Spleen (tissue), 11 donors: ENCODE results near the gene COX7A2L. TPM values are rescaled to one million over a fixed set of nuclear protein-coding genes. Genes with fewer than 3 reads are reported as not detected.
"Not testable (repeated sequence)": the region's sequence is repeated elsewhere in the genome, so short reads cannot be mapped to it uniquely, and the experiment has no call there.

Experiments
- DNase-seq: peaks from one replicate; pipeline ENCODE4 v3.0.0-alpha.2; 2020
- H3K27ac ChIP-seq, 8 donors: fragments of 200-600 bp; sonication (generic) in 7 of 8; 1 replicate in 4 of 8; 2 replicates in 4 of 8; pipeline versions ENCODE4 v1.5.0 to v1.8.0; 2016 to 2021; ENCODE audit warnings: inconsistent platforms in 4 of 8, mild to moderate bottlenecking in 4 of 8, moderate library complexity in 1 of 8
- H3K27me3 ChIP-seq, 7 donors: fragments of 200-600 bp; sonication (generic) in 6 of 7; replicated peaks in 1 of 7; 1 replicate in 4 of 7; 2 replicates in 3 of 7; pipeline versions ENCODE4 v1.5.0 to v1.8.0; 2016 to 2021; ENCODE audit warnings: inconsistent platforms in 3 of 7, mild to moderate bottlenecking in 1 of 7
- H3K36me3 ChIP-seq, 6 donors: fragments of 200-600 bp; sonication (generic) in 5 of 6; 1 replicate in 4 of 6; 2 replicates in 2 of 6; pipeline versions ENCODE4 v1.5.0 to v1.8.0; 2016 to 2021; ENCODE audit warnings: inconsistent platforms in 2 of 6
- H3K4me1 ChIP-seq, 6 donors: fragments of 200-600 bp; sonication (generic) in 5 of 6; 1 replicate in 3 of 6; 2 replicates in 3 of 6; pipeline versions ENCODE4 v1.5.0 to v1.8.0; 2016 to 2021; ENCODE audit warnings: inconsistent platforms in 3 of 6
- H3K4me3 ChIP-seq, 8 donors: fragments of 200-600 bp; sonication (generic) in 7 of 8; 1 replicate in 4 of 8; 2 replicates in 4 of 8; pipeline versions ENCODE4 v1.5.0 to v1.8.0; 2016 to 2021; ENCODE audit warnings: inconsistent platforms in 4 of 8, mild to moderate bottlenecking in 4 of 8, moderate library complexity in 2 of 8
- H3K9me3 ChIP-seq, 8 donors: fragments of 200-600 bp; sonication (generic) in 7 of 8; 1 replicate in 4 of 8; 2 replicates in 4 of 8; pipeline versions ENCODE4 v1.5.0 to v1.8.0; 2016 to 2021; ENCODE audit warnings: inconsistent platforms in 4 of 8
- CTCF ChIP-seq, 11 experiments: fragments of 200-600 bp in 7 of 11; fragments of 450-650 bp in 4 of 11; sonication (generic) in 4 of 11; IDR thresholded peaks in 8 of 11; conservative IDR thresholded peaks in 3 of 11; 1 replicate in 7 of 11; 2 replicates in 4 of 11; pipeline versions ENCODE4 v1.4.0 to v1.8.0; 2016 to 2021; ENCODE audit warnings: antibody characterized with exemption in 11 of 11, inconsistent platforms in 4 of 11, mild to moderate bottlenecking in 1 of 11
- POLR2A ChIP-seq, 3 donors: fragments of 450-650 bp; IDR thresholded peaks; one replicate each; pipeline ENCODE4 v1.5.1; 2017; ENCODE audit warnings: antibody characterized with exemption in 3 of 3, mild to moderate bottlenecking in 1 of 3
- POLR2AphosphoS5 ChIP-seq, 3 donors: sonication (generic); formaldehyde crosslinking; IDR thresholded peaks; one replicate each; pipeline ENCODE4 v1.5.1; 2017; ENCODE audit warnings: antibody characterized with exemption in 3 of 3
- WGBS, 5 donors: extraction: QIAGEN DNeasy Blood & Tissue Kit in 3 of 5; methylation state at CpG; one replicate each; pipeline versions ENCODE4 v1.1.5 to v1.1.7; 2013 to 2018; 5-methylcytosine and 5-hydroxymethylcytosine counted together
- intact Hi-C: fragments of 100-400 bp; cut with DNase I; formaldehyde crosslinking; loops from one replicate; pipeline ENCODE4 v1.15.0; 2023; ENCODE audit warnings: low total_unique reads
- polyA plus RNA-seq, 3 donors: library from polyadenylated mRNA; stranded (reverse); fragments of 200-250 nt; gene quantifications; one replicate each; pipeline ENCODE4 v1.2.1, GENCODE V29; 2013
- total RNA-seq, 7 donors: library from RNA; depleted of rRNA in 3 of 7; stranded (reverse); fragments of >200 nt in 3 of 7; fragmentation: NEBNext Ultra II Directional in 4 of 7; extraction: Animal tissue kit (Norgen Biotek cat#: 25700) in 4 of 7; gene quantifications; one replicate each; pipeline versions ENCODE4 v1.1.0 to v1.2.1, GENCODE V29; 2016 to 2021
- donor health status: healthy with polysubstance abuse.
- donor health status: DM: no; HTN: no; CAD: no; lungs with moderate emphysema.
- donor health status: DM: no; HTN: no; CAD: no.
- donor health status: Bipolar disorder and iron deficiency.
- donor health status: healthy.
- donor health status: DM: no; HTN: no; CAD: no.
- donor health status: DM: yes; HTN: yes; CAD: no.

Gene COX7A2L
- total and polyA plus RNA-seq, 10 donors: 63.3 to 144 (median 101) TPM

GRCh38 chr2:42382144-42382543 lies 21.1 kb upstream of the COX7A2L start:
- Histone ChIP-seq H3K9me3 (no peaks in the 10 kb centered on the region), H3K4me3 (no peak overlapping the region), H3K4me1 (no peaks in the 10 kb centered on the region), H3K27ac (no peak overlapping the region), H3K36me3 (no peaks in the 10 kb centered on the region), H3K27me3 (no peaks in the 10 kb centered on the region)
- no peak for DNase-seq
- intact Hi-C loops: no loop called here
- WGBS, 5 donors: 66 to 88% (median 79%) methylated on average over 4 of the region's 4 CpGs
- no peak for TF ChIP-seq CTCF (IDR thresholded peaks at IDR 0.05 in 8 of 11, conservative IDR thresholded peaks at IDR 0.05 in 3 of 11)
- no peak for TF ChIP-seq POLR2A (IDR thresholded peaks at IDR 0.05)
- TF ChIP-seq POLR2AphosphoS5 (IDR thresholded peaks at IDR 0.05): no peak

GRCh38 chr2:42380026-42380425 lies 19.0 kb upstream of the COX7A2L start:
- not testable (repeated sequence) for DNase-seq, H3K36me3 ChIP-seq
- 93 to 96% (median 95%) methylated on average over 7 of the region's 7 CpGs for WGBS, 5 donors

DNA sequence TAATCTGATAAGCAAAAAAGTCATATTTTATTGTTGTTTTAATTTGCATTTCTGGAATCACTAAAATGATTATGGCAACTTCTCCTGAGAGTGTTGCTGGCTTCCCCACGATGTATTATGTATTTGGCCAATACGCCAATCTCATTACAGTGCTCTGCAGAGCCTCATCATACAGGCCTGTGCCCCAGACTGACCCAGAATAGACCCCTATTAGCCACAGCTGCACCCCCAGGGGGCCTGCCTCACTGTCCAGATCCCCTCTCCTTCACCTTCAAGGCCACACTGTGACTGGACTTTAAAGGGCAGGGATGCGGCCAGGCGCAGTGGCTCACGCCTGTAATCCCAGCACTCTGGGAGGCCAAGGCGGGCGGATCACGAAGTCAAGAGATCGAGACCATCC lies 17.4 kb upstream of the COX7A2L start:
- WGBS, 5 donors: 95 to 98% (median 96%) methylated on average over 9 of the region's 9 CpGs
- TF ChIP-seq CTCF (IDR thresholded peaks at IDR 0.05 in 8 of 11, conservative IDR thresholded peaks at IDR 0.05 in 3 of 11) (no peak), POLR2A (IDR thresholded peaks at IDR 0.05) (no peak), POLR2AphosphoS5 (IDR thresholded peaks at IDR 0.05) (no peak)
- DNase-seq: no peak

More at GRCh38 chr2:42380026-42380425, 19.0 kb upstream of the COX7A2L start:
- H3K9me3 ChIP-seq, H3K4me1 ChIP-seq, intact Hi-C loops, H3K27ac ChIP-seq, H3K27me3 ChIP-seq, H3K4me3 ChIP-seq: not testable (repeated sequence)

GRCh38 chr2:42376758-42377157 lies 15.7 kb upstream of the COX7A2L start:
- no peak for DNase-seq
- H3K27me3 ChIP-seq: no peaks in the 10 kb centered on the region
- 67 to 83% (median 71%) methylated on average over 7 of the region's 7 CpGs for WGBS, 5 donors
- no peak for TF ChIP-seq CTCF (IDR thresholded peaks at IDR 0.05 in 8 of 11, conservative IDR thresholded peaks at IDR 0.05 in 3 of 11)
- TF ChIP-seq POLR2A (IDR thresholded peaks at IDR 0.05): no peak
- no peaks in the 10 kb centered on the region for H3K9me3 ChIP-seq
- no peaks in the 10 kb centered on the region for H3K36me3 ChIP-seq
- intact Hi-C loops: no loop called here
- H3K4me1 ChIP-seq: peaks cover 0 to 5% (median 0%) of the 10 kb centered on the region in 6 donors
- H3K4me3 ChIP-seq: no peak overlapping the region
- no peak overlapping the region for H3K27ac ChIP-seq

More for the DNA sequence above, 17.4 kb upstream of the COX7A2L start:
- Histone ChIP-seq H3K9me3 (no peaks in the 10 kb centered on the region), H3K27ac (no peak overlapping the region), H3K4me3 (no peak overlapping the region), H3K27me3 (no peaks in the 10 kb centered on the region), H3K4me1 (peaks cover 0 to 5% (median 0%) of the 10 kb centered on the region in 6 donors), H3K36me3 (no peaks in the 10 kb centered on the region)
- intact Hi-C loops: no loop called here
